Left renal cortex interstitium (tissue), 4 donors: ENCODE data around the gene AHSG. TPM values are rescaled to one million over a fixed set of nuclear protein-coding genes. Genes with fewer than 3 reads are reported as not detected.

Source experiments
- DNase-seq, 4 donors: peaks; one replicate each; pipeline ENCODE4 v3.0.0-alpha.2; 2013; ENCODE audit warnings: low read depth in 4 of 4, low spot score in 2 of 4, missing footprints in 1 of 4
- polyA plus RNA-seq, 4 donors: library from polyadenylated mRNA; unstranded; fragments of 120-200 nt; gene quantifications; one replicate each; pipeline ENCODE4 v1.2.1, GENCODE V29; 2013; ENCODE audit not compliant: insufficient read length in 4 of 4

The AHSG gene
- polyA plus RNA-seq, 4 donors: 0.37 to 90.9 (median 0.51) TPM

DNA sequence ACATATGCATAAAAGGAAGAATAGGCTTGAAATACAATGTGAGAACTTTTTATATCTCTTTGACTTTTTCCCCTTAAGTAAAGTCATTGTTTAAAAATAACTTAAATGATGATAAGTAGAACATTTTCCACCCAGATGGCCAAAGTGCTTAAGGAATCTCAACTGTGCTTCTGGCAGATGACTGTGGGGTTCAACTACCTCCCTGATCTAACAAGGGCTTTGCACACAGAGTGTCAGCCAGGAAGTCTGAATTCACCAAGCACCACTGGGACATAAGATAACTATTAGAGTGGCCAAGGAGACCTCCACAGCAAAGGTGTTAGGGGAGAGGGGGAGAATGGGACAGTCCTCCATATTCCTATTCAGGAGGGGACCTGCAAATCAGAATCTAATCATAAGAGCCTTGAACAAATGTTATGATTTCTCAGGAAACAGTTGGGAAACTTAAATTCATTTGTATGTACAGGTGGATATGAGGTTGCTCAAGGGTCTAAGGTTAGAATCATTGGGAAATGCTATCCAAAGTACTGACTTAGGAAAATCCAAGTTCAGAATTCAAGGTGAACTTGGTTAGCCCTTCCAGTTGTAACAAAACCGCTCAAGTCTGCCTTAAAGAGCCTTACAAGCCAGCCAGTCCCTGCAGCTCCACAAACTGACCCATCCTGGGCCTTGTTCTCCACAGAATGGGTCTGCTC is 27.1 kb downstream of the AHSG start, which contains the start of gene FETUB:
FETUB (plus strand) TSS at position 622 of the 695 bp plus-strand sequence; CDS start at position 684, 62 bp downstream.
- no peak for DNase-seq

DNA sequence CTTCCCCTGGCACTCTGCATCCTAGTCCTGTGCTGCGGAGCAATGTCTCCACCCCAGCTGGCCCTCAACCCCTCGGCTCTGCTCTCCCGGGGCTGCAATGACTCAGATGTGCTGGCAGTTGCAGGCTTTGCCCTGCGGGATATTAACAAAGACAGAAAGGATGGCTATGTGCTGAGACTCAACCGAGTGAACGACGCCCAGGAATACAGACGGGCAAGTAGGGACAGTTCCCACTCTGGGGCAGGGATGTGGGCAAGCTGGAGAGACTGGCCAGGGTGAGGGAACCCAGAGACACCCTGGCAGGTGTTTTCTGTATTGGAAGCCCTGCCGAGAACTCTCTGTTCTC is 27.6 kb downstream of the AHSG start:
- DNase-seq: no peak

- DNase-seq: no peak
Measured at GRCh38 chr3:186640929-186641328, 28.1 kb downstream of the AHSG start.

GRCh38 chr3:186642014-186642413 is 29.2 kb downstream of the AHSG start:
- DNase-seq: no peak

DNA sequence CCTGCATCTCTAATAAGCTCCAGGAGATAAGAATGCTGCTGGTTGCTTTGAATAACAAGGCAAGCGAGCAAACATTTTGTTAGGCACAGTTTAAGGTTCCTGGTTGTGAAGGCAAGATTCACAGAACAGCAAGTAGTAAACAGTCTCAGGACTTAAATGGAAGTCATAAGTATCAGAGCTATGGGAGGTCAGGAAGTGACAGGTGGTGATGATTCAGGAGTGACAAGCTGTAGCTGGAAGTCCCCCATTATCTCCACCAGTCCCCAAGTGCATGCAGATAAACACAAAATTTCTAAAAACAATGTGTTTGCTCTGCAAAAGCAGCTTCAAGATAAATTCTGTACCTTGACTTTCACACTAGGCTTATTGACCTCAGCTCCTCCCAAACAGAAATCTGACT is 30.6 kb downstream of the AHSG start:
- DNase-seq: no peak

DNA sequence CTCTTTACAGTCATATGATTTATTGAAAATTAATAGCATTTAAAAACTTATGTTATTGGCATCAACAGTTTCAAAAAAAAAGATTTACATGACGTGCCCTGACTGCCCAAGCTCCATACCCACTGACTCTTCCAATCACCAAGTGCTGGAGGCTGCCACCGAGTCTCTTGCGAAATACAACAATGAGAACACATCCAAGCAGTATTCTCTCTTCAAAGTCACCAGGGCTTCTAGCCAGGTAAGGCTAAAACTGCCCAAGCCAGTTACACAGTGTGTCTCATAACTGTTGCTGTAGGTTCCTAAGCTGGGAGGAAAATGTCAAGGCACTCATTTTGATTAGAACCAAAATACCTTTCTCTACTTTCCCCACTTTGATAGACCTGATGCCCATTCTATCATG is 31.8 kb downstream of the AHSG start:
- DNase-seq: no peak

DNA sequence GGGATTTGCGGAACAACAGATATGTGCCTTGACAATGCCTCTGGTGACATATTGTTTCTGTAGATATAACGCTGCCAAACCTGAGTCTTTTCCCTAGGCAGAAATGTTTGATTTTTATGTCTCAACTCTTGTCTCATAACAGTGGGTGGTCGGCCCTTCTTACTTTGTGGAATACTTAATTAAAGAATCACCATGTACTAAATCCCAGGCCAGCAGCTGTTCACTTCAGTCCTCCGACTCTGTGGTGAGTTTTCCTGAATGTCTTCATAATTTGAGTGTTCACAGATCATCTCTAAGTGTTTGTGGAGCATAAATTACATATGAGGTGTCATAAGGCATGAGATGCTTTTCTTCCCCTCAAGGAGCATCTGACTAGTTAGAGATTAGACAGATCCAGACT is 33.2 kb downstream of the AHSG start:
- no peak for DNase-seq

DNA sequence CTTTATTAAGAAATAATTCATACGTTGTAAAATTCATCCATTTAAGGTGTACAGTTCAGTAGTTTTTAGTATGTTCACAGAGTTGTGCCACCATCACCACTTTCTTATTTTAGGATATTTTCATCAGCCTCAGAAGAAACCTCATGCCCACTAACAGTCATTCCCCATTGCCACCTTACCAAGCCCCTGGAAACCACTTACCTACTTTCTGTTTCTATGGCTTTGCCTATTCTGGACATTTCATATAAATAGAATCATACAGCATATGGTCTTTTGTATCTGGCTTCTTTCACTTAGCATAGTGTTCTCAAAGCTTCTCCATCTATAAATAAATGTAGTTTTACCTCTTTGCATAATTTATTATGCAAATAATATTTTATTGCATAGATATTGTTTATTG is 34.0 kb downstream of the AHSG start:
- no peak for DNase-seq

- no peak for DNase-seq
Measured at GRCh38 chr3:186648851-186649250, 36.0 kb downstream of the AHSG start.

GRCh38 chr3:186651678-186652215 is 38.9 kb downstream of the AHSG start:
- DNase-seq: no peak

GRCh38 chr3:186653080-186653707 is 40.3 kb downstream of the AHSG start:
- no peak for DNase-seq

- DNase-seq: no peak
Measured at GRCh38 chr3:186653984-186654383, 41.1 kb downstream of the AHSG start.

GRCh38 chr3:186663361-186664118 is 50.7 kb downstream of the AHSG start:
- no peak for DNase-seq

DNA sequence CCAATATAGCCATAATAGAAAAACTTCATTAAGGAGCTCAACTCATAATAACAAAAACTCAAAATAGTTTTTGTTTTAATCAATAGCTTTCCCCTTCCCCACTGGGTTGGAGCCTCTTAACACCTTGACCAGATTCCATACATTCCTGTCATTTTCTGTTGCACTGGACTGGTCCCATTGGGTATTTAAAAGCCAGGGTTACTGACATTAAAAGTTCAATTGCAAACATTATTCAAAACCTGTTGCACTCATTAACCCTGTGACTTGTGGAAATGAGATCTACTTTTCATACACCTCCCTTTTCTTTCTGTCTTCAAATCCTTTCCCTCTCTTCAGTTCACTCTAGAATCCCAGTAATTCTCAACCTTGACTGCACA is 51.2 kb downstream of the AHSG start:
- no peak for DNase-seq

DNA sequence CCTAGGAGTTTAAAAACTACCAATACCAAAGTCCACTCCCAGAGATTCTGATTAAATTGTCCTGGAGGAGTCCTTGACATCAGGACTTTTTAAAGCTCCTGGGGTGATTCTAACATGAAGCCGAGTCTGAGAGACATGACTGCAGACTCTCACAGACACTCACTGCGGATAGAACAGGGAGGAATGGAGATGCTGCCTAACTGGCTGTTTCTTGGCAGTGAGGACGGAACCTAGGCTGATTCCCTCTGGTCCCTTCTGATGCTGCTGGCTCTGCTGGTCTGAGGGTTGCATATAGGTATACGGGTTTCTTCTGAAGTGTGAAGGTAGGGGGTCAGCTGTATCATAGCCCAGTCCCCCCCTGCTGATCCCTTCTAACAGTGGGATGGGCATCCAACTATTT is 51.6 kb downstream of the AHSG start:
- DNase-seq: no peak

- peak in 1 of 4 donors; percentile 23 for DNase-seq
Measured at GRCh38 chr3:186665625-186666188, 52.8 kb downstream of the AHSG start, which contains the start of gene HRG. Gene HRG (plus strand): TSS chr3:186666014. CDS start chr3:186666032, 18 bp downstream.

DNA sequence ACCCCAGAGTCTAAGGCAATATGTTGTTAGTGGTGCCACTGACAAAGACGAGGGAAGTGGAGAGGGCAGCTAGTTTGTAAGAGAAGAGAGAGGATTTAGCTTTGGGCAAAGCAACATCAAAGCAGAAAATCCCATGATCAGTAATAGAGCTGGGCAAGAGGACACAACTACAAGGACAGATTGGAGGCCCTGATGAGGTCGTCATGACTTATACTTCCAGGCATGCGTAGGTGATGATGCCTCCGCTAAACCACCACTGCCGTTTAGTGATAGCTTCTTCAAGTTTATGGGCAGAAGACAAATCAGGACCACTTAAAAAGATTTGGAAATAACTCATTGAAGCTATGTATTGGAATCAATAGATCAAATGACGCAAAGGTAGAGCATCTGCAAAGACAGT is 55.6 kb downstream of the AHSG start:
- DNase-seq: no peak

GRCh38 chr3:186669378-186670084 is 56.7 kb downstream of the AHSG start:
- no peak for DNase-seq

DNA sequence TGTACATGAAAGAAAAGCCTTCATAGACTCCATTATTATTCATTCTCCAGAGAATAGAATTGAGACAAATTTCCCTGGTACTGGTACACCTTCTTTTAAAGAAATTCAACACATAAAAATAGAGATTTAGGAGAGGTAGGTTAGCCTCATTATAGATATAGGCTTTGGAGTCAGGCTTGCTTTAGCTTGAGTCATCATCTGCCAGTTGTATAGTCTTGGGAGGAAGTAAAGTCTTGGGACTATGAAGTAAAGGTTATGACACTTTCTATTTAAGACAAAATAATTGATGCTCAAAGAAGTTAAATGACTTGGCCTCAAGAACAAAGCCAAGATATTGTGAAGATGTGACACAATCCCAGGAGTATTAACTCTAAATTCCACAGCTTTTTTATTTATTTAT is 57.3 kb downstream of the AHSG start:
- DNase-seq: no peak
